Activated naive CD4-positive, alpha-beta T cell treated with anti-CD3 and anti-CD28 coated beads, Interleukin-2, amount 10 ng/mL, durations not matched to agents 7 days and 5 days (primary cell): ENCODE data around the gene MYOF.
"Not testable (repeated sequence)": the region's sequence is repeated elsewhere in the genome, so short reads cannot be mapped to it uniquely, and the experiment has no call there.

Experiments used
- CTCF ChIA-PET: fragments of 350-600 bp; sonication (Branson Sonifier 250); formaldehyde crosslinking; loops from one replicate; lab custom pipeline; 2021; ENCODE audit warnings: antibody characterized with exemption; lab: Charles Lee
- DNase-seq: peaks from one replicate; pipeline ENCODE4 v3.0.0-alpha.2; 2020
- H3K27ac Mint-ChIP-seq: one replicate; pipeline ENCODE4 v1.8.0; 2021; ENCODE audit warnings: mild to moderate bottlenecking, moderate library complexity, mixed read lengths
- H3K27me3 Mint-ChIP-seq: one replicate; pipeline ENCODE4 v1.8.0; 2021; ENCODE audit warnings: mild to moderate bottlenecking, mixed read lengths
- H3K36me3 Mint-ChIP-seq: one replicate; pipeline ENCODE4 v1.8.0; 2021; ENCODE audit warnings: mixed read lengths
- H3K4me1 Mint-ChIP-seq: one replicate; pipeline ENCODE4 v1.8.0; 2021; ENCODE audit warnings: mixed read lengths
- H3K4me3 Mint-ChIP-seq: one replicate; pipeline ENCODE4 v1.8.0; 2021; ENCODE audit warnings: mild to moderate bottlenecking, moderate library complexity, mixed read lengths
- H3K9me3 Mint-ChIP-seq: one replicate; pipeline ENCODE4 v1.8.0; 2021; ENCODE audit warnings: mixed read lengths

The MYOF gene

GRCh38 chr10:93420944-93421825, 60.9 kb downstream of the MYOF start:
- Mint-ChIP-seq H3K36me3 (no peaks in the 10 kb centered on the region), H3K4me1 (peaks cover 2% of the 10 kb centered on the region), H3K9me3 (no peaks in the 10 kb centered on the region), H3K27me3 (peaks cover 4% of the 10 kb centered on the region), H3K4me3 (no peak overlapping the region), H3K27ac (no peak overlapping the region)
- DNase-seq, result no peak
- CTCF ChIA-PET, result interaction anchor here (0.6 to 1.8 kb wide), 4 partner anchors 10 to 520 kb away, joined by 3 to 6 read pairs (median 4); no protein-coding TSS in a partner anchor

- H3K36me3 Mint-ChIP-seq, result peaks cover 2% of the 10 kb centered on the region
- CTCF ChIA-PET, result interaction anchor here (0.6 to 1.8 kb wide), 4 partner anchors 9 to 519 kb away, joined by 3 to 5 read pairs (median 4); no protein-coding TSS in a partner anchor
Measured at GRCh38 chr10:93420091-93420490, 62.0 kb downstream of the MYOF start.

GRCh38 chr10:93419016-93419415, 63.1 kb downstream of the MYOF start:
- H3K9me3 Mint-ChIP-seq, H3K27ac Mint-ChIP-seq, CTCF ChIA-PET, H3K4me3 Mint-ChIP-seq, H3K36me3 Mint-ChIP-seq, H3K27me3 Mint-ChIP-seq, DNase-seq: not testable (repeated sequence)
- H3K4me1 Mint-ChIP-seq, result peaks cover 18% of the 10 kb centered on the region

More at GRCh38 chr10:93420091-93420490, 62.0 kb downstream of the MYOF start:
- Mint-ChIP-seq H3K4me3 (no peak overlapping the region), H3K4me1 (peaks cover 11% of the 10 kb centered on the region), H3K9me3 (no peaks in the 10 kb centered on the region), H3K27ac (no peak overlapping the region), H3K27me3 (peaks cover 4% of the 10 kb centered on the region)
- DNase-seq, result no peak

- Mint-ChIP-seq H3K4me3 (no peak overlapping the region), H3K9me3 (no peaks in the 10 kb centered on the region), H3K36me3 (peaks cover 2% of the 10 kb centered on the region), H3K27ac (no peak overlapping the region), H3K27me3 (no peaks in the 10 kb centered on the region), H3K4me1 (peaks cover 29% of the 10 kb centered on the region)
- DNase-seq, result no peak
- CTCF ChIA-PET, result interaction anchor here (1.8 kb wide), 1 partner anchor 41 kb away, joined by 5 read pairs; no protein-coding TSS in a partner anchor
Measured at GRCh38 chr10:93417921-93418320, 64.2 kb downstream of the MYOF start.

- CTCF ChIA-PET, result interaction anchor here (1.8 kb wide), 1 partner anchor 40 kb away, joined by 5 read pairs; no protein-coding TSS in a partner anchor
Measured at GRCh38 chr10:93417266-93417665, 64.9 kb downstream of the MYOF start.

GRCh38 chr10:93416824-93417223, 65.3 kb downstream of the MYOF start:
- Mint-ChIP-seq H3K4me1 (peaks cover 40% of the 10 kb centered on the region), H3K4me3 (no peak overlapping the region), H3K27me3 (no peaks in the 10 kb centered on the region), H3K27ac (no peak overlapping the region), H3K9me3 (no peaks in the 10 kb centered on the region), H3K36me3 (peaks cover 2% of the 10 kb centered on the region)
- DNase-seq, result no peak
- CTCF ChIA-PET, result interaction anchor here (1.8 kb wide), 1 partner anchor 40 kb away, joined by 5 read pairs; no protein-coding TSS in a partner anchor

More at GRCh38 chr10:93417266-93417665, 64.9 kb downstream of the MYOF start:
- Mint-ChIP-seq H3K27me3 (no peaks in the 10 kb centered on the region), H3K4me1 (peaks cover 36% of the 10 kb centered on the region), H3K36me3 (peaks cover 2% of the 10 kb centered on the region), H3K4me3 (no peak overlapping the region), H3K27ac (no peak overlapping the region), H3K9me3 (no peaks in the 10 kb centered on the region)
- no peak for DNase-seq

- Mint-ChIP-seq H3K4me3 (no peak overlapping the region), H3K9me3 (no peaks in the 10 kb centered on the region), H3K27ac (peak overlapping the region; percentile 64), H3K27me3 (no peaks in the 10 kb centered on the region), H3K36me3 (peaks cover 2% of the 10 kb centered on the region), H3K4me1 (peaks cover 48% of the 10 kb centered on the region)
- CTCF ChIA-PET, result no interaction called here
- DNase-seq, result no peak
Measured at GRCh38 chr10:93415693-93416092, 66.4 kb downstream of the MYOF start.

GRCh38 chr10:93413252-93413689, 68.9 kb downstream of the MYOF start:
- Mint-ChIP-seq H3K27me3 (no peaks in the 10 kb centered on the region), H3K27ac (peak overlapping the region; percentile 97), H3K36me3 (peaks cover 2% of the 10 kb centered on the region), H3K4me1 (peaks cover 59% of the 10 kb centered on the region), H3K9me3 (no peaks in the 10 kb centered on the region), H3K4me3 (peak overlapping the region; percentile 22)
- CTCF ChIA-PET, result interaction anchor here (0.8 to 5.1 kb wide), 8 partner anchors 11 to 69 kb away, joined by 3 to 26 read pairs (median 4); partner anchors contain the start of gene MYOF
- peak; percentile 67 for DNase-seq

- peaks cover 2% of the 10 kb centered on the region for H3K36me3 Mint-ChIP-seq
- no peaks in the 10 kb centered on the region for H3K9me3 Mint-ChIP-seq
- CTCF ChIA-PET, result interaction anchor here (0.8 to 5.1 kb wide), 9 partner anchors 9 to 70 kb away, joined by 3 to 26 read pairs (median 4); partner anchors contain the start of gene MYOF
- peaks cover 59% of the 10 kb centered on the region for H3K4me1 Mint-ChIP-seq
- H3K4me3 Mint-ChIP-seq, result peak overlapping the region; percentile 22
- H3K27me3 Mint-ChIP-seq, result no peaks in the 10 kb centered on the region
- DNase-seq, result no peak
- peak overlapping the region; percentile 97 for H3K27ac Mint-ChIP-seq
Measured at GRCh38 chr10:93412801-93413200, 69.3 kb downstream of the MYOF start.

- CTCF ChIA-PET, result interaction anchor here (1.5 to 5.1 kb wide), 3 partner anchors 10 to 72 kb away, joined by 4 to 26 read pairs (median 14); partner anchors contain the start of gene MYOF
- H3K27me3 Mint-ChIP-seq, result no peaks in the 10 kb centered on the region
- H3K4me3 Mint-ChIP-seq, result no peak overlapping the region
- DNase-seq, result no peak
- peaks cover 2% of the 10 kb centered on the region for H3K36me3 Mint-ChIP-seq
- no peak overlapping the region for H3K27ac Mint-ChIP-seq
- H3K4me1 Mint-ChIP-seq, result peaks cover 58% of the 10 kb centered on the region
- H3K9me3 Mint-ChIP-seq, result no peaks in the 10 kb centered on the region
Measured at GRCh38 chr10:93410697-93411348, 71.3 kb downstream of the MYOF start.

- no peaks in the 10 kb centered on the region for H3K9me3 Mint-ChIP-seq
- H3K27ac Mint-ChIP-seq, result no peak overlapping the region
- DNase-seq, result no peak
- H3K4me3 Mint-ChIP-seq, result no peak overlapping the region
- H3K36me3 Mint-ChIP-seq, result no peaks in the 10 kb centered on the region
- CTCF ChIA-PET, result interaction anchor here (1.5 kb wide), 1 partner anchor 32 kb away, joined by 4 read pairs; no protein-coding TSS in a partner anchor
- H3K27me3 Mint-ChIP-seq, result no peaks in the 10 kb centered on the region
- peaks cover 38% of the 10 kb centered on the region for H3K4me1 Mint-ChIP-seq
Measured at GRCh38 chr10:93408783-93409182, 73.4 kb downstream of the MYOF start.

GRCh38 chr10:93406364-93407145, 75.6 kb downstream of the MYOF start:
- CTCF ChIA-PET, result interaction anchor here (0.9 kb wide), 1 partner anchor 30 kb away, joined by 3 read pairs; no protein-coding TSS in a partner anchor
- no peak overlapping the region for H3K27ac Mint-ChIP-seq

GRCh38 chr10:93404048-93404354, 78.1 kb downstream of the MYOF start:
- H3K4me3 Mint-ChIP-seq, result no peak overlapping the region
- H3K4me1 Mint-ChIP-seq, result no peaks in the 10 kb centered on the region
- DNase-seq, result no peak
- no peaks in the 10 kb centered on the region for H3K36me3 Mint-ChIP-seq
- H3K27ac Mint-ChIP-seq, result no peak overlapping the region
- CTCF ChIA-PET, result interaction anchor here (1.1 to 1.9 kb wide), 2 partner anchors 8 to 28 kb away, joined by 3 to 5 read pairs; no protein-coding TSS in a partner anchor
- H3K27me3 Mint-ChIP-seq, result no peaks in the 10 kb centered on the region
- no peaks in the 10 kb centered on the region for H3K9me3 Mint-ChIP-seq

More at GRCh38 chr10:93406364-93407145, 75.6 kb downstream of the MYOF start:
- H3K36me3 Mint-ChIP-seq, result no peaks in the 10 kb centered on the region
- H3K4me1 Mint-ChIP-seq, result peaks cover 16% of the 10 kb centered on the region
- no peaks in the 10 kb centered on the region for H3K27me3 Mint-ChIP-seq
- no peak for DNase-seq
- H3K4me3 Mint-ChIP-seq, result no peak overlapping the region
- no peaks in the 10 kb centered on the region for H3K9me3 Mint-ChIP-seq
